Middle frontal gyrus (tissue), 1 donor: ENCODE results near the gene GGTLC1.
"Not testable (repeated sequence)": the region's sequence is repeated elsewhere in the genome, so short reads cannot be mapped to it uniquely, and the experiment has no call there.

ENCODE experiments used
- DNase-seq: peaks from one replicate; pipeline ENCODE4 v3.0.0-alpha.2; 2015; ENCODE audit warnings: low spot score; ENCODE audit errors: extremely low spot score

The GGTLC1 gene

DNA sequence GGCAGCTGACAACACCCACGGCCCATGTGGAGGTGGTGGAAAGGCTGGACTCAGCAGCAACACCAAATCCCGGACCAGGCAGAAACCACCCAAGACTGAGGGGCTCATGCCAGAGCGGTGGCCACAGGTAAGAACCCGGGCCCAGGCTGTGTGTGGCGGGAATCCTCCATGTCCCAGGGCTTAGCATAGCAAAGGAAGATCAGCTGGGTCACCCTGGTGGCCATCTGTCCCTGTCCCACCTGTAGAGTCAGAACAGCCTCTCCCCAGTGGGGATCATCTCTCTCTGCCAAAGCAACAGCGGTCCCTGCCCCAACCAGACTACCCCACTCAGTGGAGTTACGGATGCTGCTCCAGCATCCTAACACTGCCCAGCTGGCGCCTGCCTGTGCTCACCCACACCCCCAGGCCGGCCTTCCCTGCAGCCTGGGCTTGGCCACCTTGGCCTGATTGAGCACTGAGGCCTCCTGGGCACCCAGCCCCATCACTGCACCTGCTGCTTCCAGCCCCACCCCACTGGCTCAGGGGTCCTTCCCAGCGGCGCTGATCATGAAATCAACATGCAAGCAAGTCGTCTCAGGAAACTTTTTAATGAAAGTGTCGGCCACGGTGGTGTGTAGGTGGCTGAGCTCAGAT, 5.5 kb upstream of the GGTLC1 start:
- not testable (repeated sequence) for DNase-seq

DNA sequence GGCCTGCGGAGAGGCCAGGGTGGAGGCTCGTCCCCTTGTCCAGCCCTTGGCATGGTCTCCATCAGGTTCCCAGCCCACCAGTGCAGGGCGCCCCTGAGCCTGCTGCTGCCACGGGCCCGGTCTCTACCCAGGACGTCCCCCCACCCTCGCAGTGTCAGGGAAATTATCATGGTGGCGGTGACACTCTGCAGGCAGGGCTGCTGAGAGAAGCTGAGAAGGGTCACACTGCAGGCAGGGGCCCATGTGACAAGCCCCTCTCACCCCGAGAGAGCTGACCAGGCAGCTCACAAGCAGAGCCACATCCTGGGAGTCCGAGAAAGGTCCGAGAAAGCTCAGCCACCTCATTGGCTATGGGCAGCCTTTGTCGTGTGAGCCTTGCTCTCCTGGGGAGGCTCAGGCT, 4.9 kb upstream of the GGTLC1 start:
- DNase-seq = not testable (repeated sequence)

GRCh38 chr20:23990296-23990695, 1.7 kb upstream of the GGTLC1 start:
- not testable (repeated sequence) for DNase-seq

- DNase-seq = not testable (repeated sequence)
Observed at GRCh38 chr20:23988966-23989365, 387 bp upstream of the GGTLC1 start.

DNA sequence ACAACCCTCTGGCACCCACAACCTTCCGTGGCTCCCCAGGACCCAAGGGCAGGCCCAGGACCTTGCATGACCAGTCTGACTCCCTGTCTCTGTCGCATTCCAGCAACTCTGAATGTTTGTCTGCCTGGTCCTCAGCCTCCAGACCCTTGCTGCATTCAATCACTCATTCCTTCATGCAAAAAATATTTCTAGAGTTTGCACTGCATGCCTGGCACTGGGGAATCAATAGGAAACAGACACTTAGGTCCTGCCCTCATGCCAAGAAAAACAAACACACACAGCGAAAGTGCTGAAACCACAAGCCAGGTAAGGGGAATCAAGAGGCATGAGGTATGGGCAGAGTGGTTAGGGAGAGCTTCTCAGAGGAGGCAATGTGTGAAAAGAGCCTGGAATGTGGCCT, 1.9 kb downstream of the GGTLC1 start:
- DNase-seq = not testable (repeated sequence)

DNA sequence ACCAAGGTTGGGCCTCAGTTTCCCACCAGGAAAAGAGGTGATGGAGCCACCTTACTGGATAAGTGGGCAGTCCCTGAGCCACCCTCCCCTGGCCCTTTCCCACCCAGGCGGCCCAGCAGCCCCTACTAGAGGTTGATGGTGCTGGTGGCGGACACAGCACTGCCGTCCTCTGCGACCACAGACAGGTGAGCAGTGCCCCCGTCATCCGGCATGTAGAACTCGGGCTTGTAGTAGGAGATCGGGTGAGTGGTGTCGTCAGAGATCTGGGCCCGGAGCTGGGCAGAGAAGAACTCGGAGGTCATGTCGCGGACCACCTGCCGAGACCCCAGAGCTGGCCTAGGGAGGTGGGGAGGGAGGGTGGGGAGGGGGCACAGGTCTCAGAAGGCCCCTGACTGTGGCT, 2.3 kb downstream of the GGTLC1 start:
- not testable (repeated sequence) for DNase-seq

GRCh38 chr20:23985790-23986225, 2.8 kb downstream of the GGTLC1 start:
- not testable (repeated sequence) for DNase-seq

- not testable (repeated sequence) for DNase-seq
Observed at GRCh38 chr20:23985066-23985789, 3.4 kb downstream of the GGTLC1 start.

DNA sequence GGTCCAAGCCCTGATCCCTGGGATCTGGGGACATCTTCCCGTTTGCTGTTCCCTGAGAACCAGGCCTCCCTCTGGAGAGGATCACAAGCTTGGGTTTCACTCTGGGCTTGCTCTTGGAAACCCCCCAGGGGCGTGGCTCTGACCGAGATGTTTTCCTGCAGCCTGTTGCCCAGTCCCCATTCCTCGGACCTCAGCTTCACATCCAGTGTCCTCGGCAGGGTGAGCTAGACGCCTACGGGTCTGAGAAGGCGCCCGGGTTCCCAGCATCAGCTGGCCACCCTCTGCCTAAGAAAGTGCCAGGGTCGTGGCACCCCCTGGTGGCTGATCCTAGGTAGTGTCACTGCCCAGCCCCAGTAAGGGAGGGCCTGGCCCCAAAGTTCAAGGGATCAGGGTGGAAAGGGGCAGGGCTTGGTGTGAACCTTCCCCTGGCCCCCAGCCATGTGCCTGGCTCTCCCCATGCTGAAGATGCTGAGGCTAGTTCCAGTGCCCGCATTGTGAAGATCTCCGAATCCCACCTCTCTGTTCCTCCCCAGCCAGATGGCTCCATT, 4.0 kb downstream of the GGTLC1 start:
- not testable (repeated sequence) for DNase-seq

DNA sequence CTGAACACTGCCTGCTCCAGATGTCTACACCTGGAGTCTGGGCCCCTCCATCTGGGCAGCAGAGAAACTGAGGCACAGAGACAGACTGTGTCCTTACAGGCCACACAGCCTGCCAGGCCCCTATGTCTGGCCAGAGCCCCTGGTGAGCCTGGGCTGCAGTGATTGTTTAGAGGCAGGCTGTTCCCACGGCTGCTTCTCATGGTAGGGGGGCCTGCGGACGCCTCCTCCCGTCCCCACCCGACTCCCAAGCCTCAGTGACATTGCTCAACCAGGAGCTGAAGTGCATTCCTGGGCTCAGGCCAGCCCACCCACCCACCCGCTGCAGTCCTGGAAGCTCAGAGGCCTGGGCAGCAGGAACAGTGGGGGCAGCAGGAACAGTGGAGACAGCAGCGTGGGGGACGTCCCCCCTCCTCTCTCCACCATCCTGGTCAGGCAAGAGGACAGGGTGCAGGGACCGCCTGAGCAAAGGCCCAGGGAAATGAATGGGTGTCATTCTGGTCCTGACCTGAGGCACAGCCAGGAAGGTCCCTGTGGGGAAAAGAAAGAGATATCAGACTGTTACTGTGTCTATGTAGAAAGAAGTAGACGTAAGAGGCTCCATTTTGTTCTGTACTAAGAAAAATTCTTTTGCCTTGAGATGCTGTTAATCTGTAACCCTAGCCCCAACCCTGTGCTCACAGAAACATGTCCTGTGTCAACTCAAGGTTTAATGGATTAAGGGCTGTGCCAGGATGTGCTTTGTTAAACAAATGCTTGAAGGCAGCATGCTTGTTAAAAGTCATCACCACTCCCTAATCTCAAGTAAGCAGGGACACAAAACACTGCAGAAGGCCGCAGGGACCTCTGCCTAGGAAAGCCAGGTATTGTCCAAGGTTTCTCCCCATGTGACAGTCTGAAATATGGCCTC, 6.2 kb downstream of the GGTLC1 start:
- not testable (repeated sequence) for DNase-seq

- not testable (repeated sequence) for DNase-seq
Observed at GRCh38 chr20:23981526-23981925, 7.1 kb downstream of the GGTLC1 start.

DNA sequence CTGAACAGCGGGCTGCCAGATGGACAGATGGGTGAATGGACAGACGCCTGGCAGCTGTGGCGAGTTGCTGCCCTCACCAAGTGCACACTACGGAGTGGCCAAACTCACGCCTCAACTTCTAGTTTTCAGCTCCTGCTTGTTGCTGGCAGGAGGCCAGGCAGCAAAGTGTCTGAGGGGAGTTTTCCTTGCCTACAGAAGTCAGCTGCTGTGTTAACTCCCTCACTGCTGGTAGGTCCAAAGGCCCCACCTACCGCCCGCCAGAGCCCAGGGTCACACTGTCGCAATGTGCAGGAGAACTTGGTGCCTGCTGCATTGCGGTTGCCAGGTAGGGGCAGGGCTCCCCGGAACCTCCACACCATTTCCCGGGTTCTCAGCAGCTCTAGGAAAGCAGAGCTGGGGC, 7.6 kb downstream of the GGTLC1 start:
- not testable (repeated sequence) for DNase-seq

- not testable (repeated sequence) for DNase-seq
Observed at GRCh38 chr20:23979899-23980811, 8.4 kb downstream of the GGTLC1 start.

- not testable (repeated sequence) for DNase-seq
Observed at GRCh38 chr20:23979380-23979779, 9.2 kb downstream of the GGTLC1 start.

DNA sequence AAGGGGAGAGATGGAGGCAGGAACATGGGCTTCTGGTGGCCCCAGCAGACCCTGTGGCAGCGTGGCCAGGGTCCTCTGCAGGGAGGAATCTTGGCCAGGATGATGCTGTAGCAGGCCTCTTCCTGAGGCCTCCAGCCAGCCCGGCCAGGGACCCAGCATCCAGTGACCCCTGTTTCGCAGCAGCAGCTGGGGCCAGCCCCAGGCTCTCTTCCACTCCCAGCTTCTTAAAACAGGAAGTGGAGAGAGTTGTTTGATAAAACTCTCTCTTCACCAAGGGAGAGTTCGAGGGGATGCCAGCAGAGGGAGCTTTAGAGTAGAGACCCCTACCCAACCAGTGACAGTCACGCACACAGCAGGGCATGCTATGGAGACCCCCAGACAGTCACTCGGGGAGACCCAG, 10.1 kb downstream of the GGTLC1 start:
- not testable (repeated sequence) for DNase-seq

DNA sequence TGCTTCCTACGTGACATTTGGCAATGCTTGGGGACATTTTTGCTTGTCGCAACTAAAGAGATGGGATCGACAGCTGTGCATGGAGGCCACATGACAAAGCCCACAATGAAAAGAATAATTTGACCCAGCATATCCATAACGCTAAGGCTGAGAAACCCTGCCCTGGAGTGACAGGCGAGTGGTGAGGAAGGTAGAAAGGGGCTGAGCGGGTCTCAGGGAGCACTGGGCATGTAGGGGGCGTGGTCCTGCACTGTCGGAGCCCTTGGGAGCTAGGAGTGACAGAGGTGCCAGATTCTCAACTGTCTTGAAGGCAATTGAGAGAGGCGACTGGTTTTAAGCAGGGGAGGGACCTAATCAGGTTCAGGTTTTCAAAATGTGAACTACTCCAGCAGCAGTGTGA, 13.6 kb downstream of the GGTLC1 start:
- no peak for DNase-seq

DNA sequence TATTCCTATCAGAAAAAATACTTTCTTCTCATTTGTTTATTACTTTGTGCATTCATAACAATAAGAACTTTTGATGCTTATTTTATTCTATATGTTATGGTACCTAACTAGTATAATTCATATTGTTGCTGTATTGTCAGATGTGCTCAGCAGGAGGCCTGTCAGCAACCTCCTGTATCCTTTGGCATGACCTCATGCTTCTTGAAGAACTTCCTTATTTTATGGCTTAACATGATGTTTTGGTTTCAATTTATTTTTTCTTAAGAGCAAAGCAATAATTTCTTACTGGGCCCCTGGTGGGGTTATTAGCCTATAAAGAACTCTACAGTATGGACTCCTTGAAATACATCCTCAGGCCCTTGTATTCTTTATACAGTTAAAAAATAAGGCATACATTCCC, 17.3 kb downstream of the GGTLC1 start:
- no peak for DNase-seq

- no peak for DNase-seq
Observed at GRCh38 chr20:23970049-23970448, 18.5 kb downstream of the GGTLC1 start.

DNA sequence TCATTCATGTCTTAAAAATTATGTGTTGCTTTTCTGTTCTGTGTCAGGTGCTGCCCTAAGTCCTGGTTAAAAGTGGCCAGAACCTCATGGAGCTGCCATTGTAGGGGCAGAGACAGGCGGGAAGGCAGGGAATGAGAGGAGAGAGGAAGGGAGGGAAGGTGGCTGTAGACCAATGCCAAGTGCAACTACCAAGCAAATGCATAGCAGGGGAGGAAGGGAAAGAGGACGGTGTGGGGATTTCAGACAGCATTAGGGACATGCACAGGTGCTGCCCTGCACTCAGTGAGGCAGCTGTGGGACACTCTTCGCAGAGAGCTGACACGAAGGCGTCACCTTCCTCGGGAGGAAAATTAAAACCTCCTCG, 21.0 kb downstream of the GGTLC1 start:
- no peak for DNase-seq

DNA sequence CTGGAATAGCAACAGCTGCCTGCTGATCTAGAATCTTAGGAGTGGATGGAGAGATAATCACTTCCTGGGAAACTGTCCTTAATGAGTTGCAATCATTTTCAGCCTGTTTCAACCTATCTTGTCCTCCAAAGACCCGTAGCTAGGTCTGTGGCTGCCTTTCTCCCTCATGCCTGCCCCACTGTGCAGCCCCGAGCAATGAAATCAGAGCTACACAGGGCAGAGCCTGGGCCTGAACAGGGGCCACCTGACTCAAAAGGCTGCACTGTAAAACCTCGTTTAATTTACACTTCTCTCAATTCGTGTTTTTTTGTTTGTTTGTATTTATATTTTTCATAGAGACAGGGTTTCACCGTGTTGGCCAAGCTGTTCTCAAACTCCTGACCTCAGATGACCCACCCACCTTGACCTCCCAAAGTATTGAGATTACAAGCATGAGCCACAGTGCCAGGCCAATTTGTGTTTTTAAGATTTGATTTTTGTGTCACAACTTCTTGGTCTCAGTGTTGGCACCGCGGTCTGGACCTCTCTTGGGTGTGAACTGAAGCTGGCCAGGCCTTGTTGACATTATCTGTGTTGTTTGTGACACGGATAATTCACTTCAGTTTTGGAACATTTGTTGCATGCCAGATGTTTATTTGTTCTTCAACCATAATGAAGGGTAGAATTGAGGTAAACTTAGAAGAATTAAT, 21.5 kb downstream of the GGTLC1 start:
- DNase-seq = no peak
